B cell (primary cell): ENCODE measurements around the gene PAX4. TPM values are rescaled to one million over a fixed set of nuclear protein-coding genes. Genes with fewer than 3 reads are reported as not detected.

Experiments
- ATAC-seq: fragments of 200-7000 bp; cut with Tn5 transposase; one replicate; pipeline ENCODE4 v1.10.0; 2021; ENCODE audit warnings: low read depth, mild to moderate bottlenecking, moderate number of reproducible peaks, moderate library complexity
- CTCF ChIA-PET: fragments of 350-600 bp; sonication (Branson Sonifier 250); formaldehyde crosslinking; loops from one replicate; lab custom pipeline; 2021; ENCODE audit warnings: antibody characterized with exemption, inconsistent platforms; lab: Charles Lee
- POLR2A ChIA-PET: fragments of 350-600 bp; sonication (Branson Sonifier 250); formaldehyde crosslinking; loops from one replicate; lab custom pipeline; 2021; ENCODE audit warnings: antibody characterized with exemption; lab: Charles Lee
- DNase-seq: peaks from one replicate; pipeline ENCODE4 v3.0.0; 2013
- H2AFZ ChIP-seq: 2 replicates; pipeline ENCODE4 v1.6.1; 2012; ENCODE audit warnings: mild to moderate bottlenecking, low read depth, low read length; ENCODE audit not compliant: insufficient read depth, poor library complexity, severe bottlenecking
- H3K27ac ChIP-seq, 2 donors: 1 replicate in 1 of 2; 2 replicates in 1 of 2; pipeline ENCODE4 v1.5.1; 2012 to 2013; ENCODE audit warnings: low read length in 2 of 2, mild to moderate bottlenecking in 2 of 2, moderate library complexity in 1 of 2
- H3K27me3 ChIP-seq, 4 experiments: fragments of 200-600 bp in 1 of 4; sonication (generic) in 1 of 4; replicated peaks in 1 of 4; 1 replicate in 2 of 4; 2 replicates in 2 of 4; pipeline versions ENCODE4 v1.6.1 to v1.7.0; 2013 to 2016; ENCODE audit warnings: low read length in 3 of 4, mild to moderate bottlenecking in 2 of 4, mixed read lengths in 1 of 4, moderate library complexity in 1 of 4; ENCODE audit not compliant: insufficient read depth in 4 of 4, control insufficient read depth in 3 of 4; ENCODE audit errors: control extremely low read depth in 1 of 4
- H3K36me3 ChIP-seq, 2 experiments: replicated peaks in 1 of 2; 1 replicate in 1 of 2; 2 replicates in 1 of 2; pipeline versions ENCODE4 v1.6.1 to v1.7.1; 2013; ENCODE audit warnings: low read length in 1 of 2; ENCODE audit not compliant: insufficient read depth in 2 of 2, control insufficient read depth in 1 of 2; ENCODE audit errors: control extremely low read depth in 1 of 2, extremely low read depth in 1 of 2
- H3K4me1 ChIP-seq, 2 donors: fragments of 200-600 bp in 1 of 2; sonication (generic) in 1 of 2; 1 replicate in 1 of 2; 2 replicates in 1 of 2; pipeline versions ENCODE4 v1.5.1 to v1.6.1; 2013 to 2017; ENCODE audit warnings: low read length in 2 of 2; ENCODE audit not compliant: control insufficient read depth in 2 of 2, insufficient read depth in 2 of 2
- H3K4me2 ChIP-seq: replicated peaks from 2 replicates; pipeline ENCODE3; 2012; ENCODE audit warnings: mild to moderate bottlenecking, low read depth, low read length; ENCODE audit not compliant: poor library complexity, severe bottlenecking
- H3K4me3 ChIP-seq, 5 experiments: fragments of 200-600 bp in 1 of 5; sonication (generic) in 1 of 5; 1 replicate in 3 of 5; 2 replicates in 2 of 5; pipeline versions ENCODE4 v1.5.1 to v1.7.0; 2011 to 2016; ENCODE audit warnings: low read length in 4 of 5, mild to moderate bottlenecking in 4 of 5, low read depth in 2 of 5, control low read depth in 1 of 5, moderate library complexity in 1 of 5; ENCODE audit not compliant: insufficient read depth in 1 of 5; ENCODE audit errors: control extremely low read depth in 1 of 5, extremely low read depth in 1 of 5
- H3K79me2 ChIP-seq: fragments of 200-600 bp; sonication (generic); one replicate; pipeline ENCODE4 v1.6.0; 2016; ENCODE audit warnings: low read length; ENCODE audit not compliant: control insufficient read depth, insufficient read depth
- H3K9ac ChIP-seq: fragments of 200-600 bp; sonication (generic); 2 replicates; pipeline ENCODE4 v1.6.1; 2017; ENCODE audit warnings: mild to moderate bottlenecking, low read length, moderate library complexity
- H3K9me3 ChIP-seq, 3 donors: one replicate each; pipeline versions ENCODE4 v1.6.1 to v1.7.1; 2013; ENCODE audit warnings: low read length in 2 of 3; ENCODE audit not compliant: control insufficient read depth in 2 of 3, insufficient read depth in 1 of 3; ENCODE audit errors: control extremely low read depth in 1 of 3
- H4K20me1 ChIP-seq: 2 replicates; pipeline ENCODE4 v1.6.0; 2012; ENCODE audit warnings: mild to moderate bottlenecking, low read length; ENCODE audit not compliant: insufficient read depth, control insufficient read depth, poor library complexity, severe bottlenecking
- H3K27ac Mint-ChIP-seq: one replicate; pipeline ENCODE4 v1.8.0; 2021; ENCODE audit warnings: mixed read lengths
- H3K27me3 Mint-ChIP-seq: one replicate; pipeline ENCODE4 v1.8.0; 2021; ENCODE audit warnings: mixed read lengths
- H3K4me1 Mint-ChIP-seq: one replicate; pipeline ENCODE4 v1.8.0; 2021; ENCODE audit warnings: mixed read lengths
- H3K4me3 Mint-ChIP-seq: one replicate; pipeline ENCODE4 v1.8.0; 2021; ENCODE audit warnings: mixed read lengths
- H3K9me3 Mint-ChIP-seq: one replicate; pipeline ENCODE4 v1.8.0; 2022; ENCODE audit warnings: mixed read lengths; ENCODE audit not compliant: insufficient read depth
- CTCF ChIP-seq: fragments of 200-600 bp; IDR thresholded peaks from one replicate; pipeline ENCODE4 v1.8.0; 2022; ENCODE audit warnings: antibody characterized with exemption, mild to moderate bottlenecking
- EZH2 ChIP-seq: IDR thresholded peaks from 2 replicates; pipeline ENCODE4 v1.6.1; 2012; ENCODE audit warnings: borderline replicate concordance, low read depth, mild to moderate bottlenecking, moderate library complexity, low read length; ENCODE audit not compliant: insufficient read depth, poor library complexity, severe bottlenecking
- WGBS: methylation state at CpG from one replicate; pipeline ENCODE4 v1.1.5; 2013; ENCODE audit warnings: missing lambda C conversion rate; ENCODE audit not compliant: insufficient coverage; 5-methylcytosine and 5-hydroxymethylcytosine counted together
- intact Hi-C: fragments of 100-400 bp; cut with micrococcal nuclease; formaldehyde crosslinking; loops from one replicate; pipeline ENCODE4 v1.10.0; 2022
- polyA plus RNA-seq: library from polyadenylated mRNA; depleted of rRNA; stranded (reverse); fragments of >200 nt; gene quantifications from 2 replicates; pipeline ENCODE4 v1.2.3, GENCODE V29; 2012
- total RNA-seq, 2 donors: library from RNA; stranded (reverse); fragments of 120-200 nt in 1 of 2; gene quantifications; 1 replicate in 1 of 2; 2 replicates in 1 of 2; pipeline versions ENCODE4 v1.2.3 to v1.2.4, GENCODE V29; 2013 to 2022

PAX4 gene
- total and polyA plus RNA-seq, 2 donors (not counting 1 experiment from before 2014, with no cell fraction given): not detected

GRCh38 chr7:127591189-127591588 lies 26.8 kb downstream of the PAX4 start:
- TF ChIP-seq EZH2: no peak
- TF ChIP-seq CTCF: no peak
- Histone ChIP-seq H3K79me2 (peaks cover 14% of the 10 kb centered on the region), H3K4me3 (no peak overlapping the region), H3K27me3 (no peaks in the 10 kb centered on the region), H3K27ac (no peak overlapping the region), H3K9ac (no peak overlapping the region), H2AFZ (no peak overlapping the region), H4K20me1 (no peaks in the 10 kb centered on the region), H3K4me1 (peaks cover 16 to 20% of the 10 kb centered on the region in 2 donors), H3K36me3 (peaks cover 0 to 15% of the 10 kb centered on the region in 2 experiments), H3K9me3 (no peaks in the 10 kb centered on the region), H3K4me2 (no peak overlapping the region)
- intact Hi-C loops: no loop called here
- 96% methylated on average over 3 of the region's 7 CpGs for WGBS
- CTCF ChIA-PET: no interaction called here
- POLR2A ChIA-PET: no interaction called here
- H3K4me1 Mint-ChIP-seq: peaks cover 24% of the 10 kb centered on the region
- no peaks in the 10 kb centered on the region for H3K27me3 Mint-ChIP-seq
- no peak overlapping the region for H3K27ac Mint-ChIP-seq
- ATAC-seq (no peak), DNase-seq (no peak)
- no peaks in the 10 kb centered on the region for H3K9me3 Mint-ChIP-seq
- H3K4me3 Mint-ChIP-seq: no peak overlapping the region

- Histone ChIP-seq H3K27ac (no peak overlapping the region), H4K20me1 (no peaks in the 10 kb centered on the region), H3K9me3 (peaks cover 0 to 2% (median 0%) of the 10 kb centered on the region in 3 donors), H3K4me2 (peak overlapping the region; percentile 79), H3K9ac (no peak overlapping the region), H2AFZ (no peak overlapping the region), H3K36me3 (peaks cover 0 to 15% of the 10 kb centered on the region in 2 experiments), H3K79me2 (peaks cover 19% of the 10 kb centered on the region), H3K4me3 (no peak overlapping the region), H3K27me3 (no peaks in the 10 kb centered on the region), H3K4me1 (peaks cover 23 to 29% of the 10 kb centered on the region in 2 donors)
- DNase-seq: no peak
- WGBS: 100% methylated on average over 1 of the region's 3 CpGs
- intact Hi-C loops: loop anchor here (2.0 to 5.0 kb wide), 2 partner anchors 519 to 1147 kb away; partner anchors contain the start of gene CALU
- no peaks in the 10 kb centered on the region for H3K27me3 Mint-ChIP-seq
- H3K27ac Mint-ChIP-seq: peak overlapping the region; percentile 32
- no peaks in the 10 kb centered on the region for H3K9me3 Mint-ChIP-seq
- ChIA-PET CTCF (no interaction called here), POLR2A (no interaction called here)
- H3K4me3 Mint-ChIP-seq: peak overlapping the region; percentile 98
- no peak for ATAC-seq
- TF ChIP-seq EZH2 (no peak), CTCF (no peak)
- peaks cover 32% of the 10 kb centered on the region for H3K4me1 Mint-ChIP-seq
These were observed 28.0 kb downstream of the PAX4 start for GRCh38 chr7:127589896-127590295.
